ENCODE results near the gene PRR36. TPM values are rescaled to one million over a fixed set of nuclear protein-coding genes. Genes with fewer than 3 reads are reported as not detected.
A peak's percentile ranks its signal among the peaks of the same experiment; 100 is the strongest.

Gene PRR36
- total RNA-seq, 1 donor from 2014 or later, result 0.07 TPM

GRCh38 chr19:7913652-7914051 lies 39.5 kb upstream of the PRR36 start:
- TF ChIP-seq, protein P1, sequence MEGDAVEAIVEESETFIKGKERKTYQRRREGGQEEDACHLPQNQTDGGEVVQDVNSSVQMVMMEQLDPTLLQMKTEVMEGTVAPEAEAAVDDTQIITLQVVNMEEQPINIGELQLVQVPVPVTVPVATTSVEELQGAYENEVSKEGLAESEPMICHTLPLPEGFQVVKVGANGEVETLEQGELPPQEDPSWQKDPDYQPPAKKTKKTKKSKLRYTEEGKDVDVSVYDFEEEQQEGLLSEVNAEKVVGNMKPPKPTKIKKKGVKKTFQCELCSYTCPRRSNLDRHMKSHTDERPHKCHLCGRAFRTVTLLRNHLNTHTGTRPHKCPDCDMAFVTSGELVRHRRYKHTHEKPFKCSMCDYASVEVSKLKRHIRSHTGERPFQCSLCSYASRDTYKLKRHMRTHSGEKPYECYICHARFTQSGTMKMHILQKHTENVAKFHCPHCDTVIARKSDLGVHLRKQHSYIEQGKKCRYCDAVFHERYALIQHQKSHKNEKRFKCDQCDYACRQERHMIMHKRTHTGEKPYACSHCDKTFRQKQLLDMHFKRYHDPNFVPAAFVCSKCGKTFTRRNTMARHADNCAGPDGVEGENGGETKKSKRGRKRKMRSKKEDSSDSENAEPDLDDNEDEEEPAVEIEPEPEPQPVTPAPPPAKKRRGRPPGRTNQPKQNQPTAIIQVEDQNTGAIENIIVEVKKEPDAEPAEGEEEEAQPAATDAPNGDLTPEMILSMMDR (IDR thresholded peaks at IDR 0.05), result no peak
- TF ChIP-seq EZH2 (IDR thresholded peaks at IDR 0.05), result no peak
- TF ChIP-seq EZH2phosphoT487 (IDR thresholded peaks at IDR 0.05), result no peak
- no peak overlapping the region for H3K9ac ChIP-seq
- no peak for DNase-seq (ENCODE audit: low spot score)
- no peaks in the 10 kb centered on the region for H3K36me3 ChIP-seq
- no peaks in the 10 kb centered on the region for H3K9me3 Mint-ChIP-seq
- peaks cover 31% of the 10 kb centered on the region for H4K20me1 ChIP-seq (ENCODE audit: low read depth)
- H3K27ac ChIP-seq, result no peak overlapping the region
- no peak overlapping the region for H3K27ac Mint-ChIP-seq
- no peaks in the 10 kb centered on the region for H3K79me2 ChIP-seq (ENCODE audit: low read depth)
- no peak overlapping the region for H2AFZ ChIP-seq (replicated peaks)
- peaks cover 32% of the 10 kb centered on the region for H3K27me3 Mint-ChIP-seq (ENCODE audit: insufficient read depth, low read depth)
- peaks cover 20% of the 10 kb centered on the region for H3F3A ChIP-seq (ENCODE audit: low read depth)
- no peak overlapping the region for H3K4me3 ChIP-seq
- H3K36me3 Mint-ChIP-seq, result peaks cover 12% of the 10 kb centered on the region
- H3K4me1 ChIP-seq, result peaks cover 7% of the 10 kb centered on the region
- H3K4me3 Mint-ChIP-seq, result peak overlapping the region; percentile 71
- peaks cover 53% of the 10 kb centered on the region for H3K27me3 ChIP-seq
- H3K9me3 ChIP-seq (ENCODE audit: low read depth), result no peaks in the 10 kb centered on the region
- H3K4me1 Mint-ChIP-seq, result peaks cover 11% of the 10 kb centered on the region
- H3K4me2 ChIP-seq, result no peak overlapping the region

GRCh38 chr19:7912697-7913564 lies 38.7 kb upstream of the PRR36 start:
- H3F3A ChIP-seq (ENCODE audit: low read depth), result peaks cover 20% of the 10 kb centered on the region
- H3K9me3 ChIP-seq (ENCODE audit: low read depth), result no peaks in the 10 kb centered on the region
- peaks cover 1% of the 10 kb centered on the region for H3K79me2 ChIP-seq (ENCODE audit: low read depth)
- H3K9me3 Mint-ChIP-seq, result no peaks in the 10 kb centered on the region
- peaks cover 26% of the 10 kb centered on the region for H3K27me3 Mint-ChIP-seq (ENCODE audit: insufficient read depth, low read depth)
- H3K27me3 ChIP-seq, result peaks cover 45% of the 10 kb centered on the region
- DNase-seq (ENCODE audit: low spot score), result no peak
- H3K27ac ChIP-seq, result no peak overlapping the region
- H3K4me2 ChIP-seq, result no peak overlapping the region
- H3K4me1 ChIP-seq, result peaks cover 7% of the 10 kb centered on the region
- H4K20me1 ChIP-seq (ENCODE audit: low read depth), result peaks cover 34% of the 10 kb centered on the region
- no peak overlapping the region for H3K27ac Mint-ChIP-seq
- no peak overlapping the region for H2AFZ ChIP-seq (replicated peaks)
- no peak overlapping the region for H3K4me3 ChIP-seq
- no peak overlapping the region for H3K4me3 Mint-ChIP-seq
- H3K9ac ChIP-seq, result no peak overlapping the region
- no peak for TF ChIP-seq EZH2 (IDR thresholded peaks at IDR 0.05)
- TF ChIP-seq EZH2phosphoT487 (IDR thresholded peaks at IDR 0.05), result no peak
- TF ChIP-seq, protein P1 (IDR thresholded peaks at IDR 0.05), result no peak
- H3K36me3 Mint-ChIP-seq, result peaks cover 12% of the 10 kb centered on the region
- peaks cover 7% of the 10 kb centered on the region for H3K4me1 Mint-ChIP-seq
- no peaks in the 10 kb centered on the region for H3K36me3 ChIP-seq

DNA sequence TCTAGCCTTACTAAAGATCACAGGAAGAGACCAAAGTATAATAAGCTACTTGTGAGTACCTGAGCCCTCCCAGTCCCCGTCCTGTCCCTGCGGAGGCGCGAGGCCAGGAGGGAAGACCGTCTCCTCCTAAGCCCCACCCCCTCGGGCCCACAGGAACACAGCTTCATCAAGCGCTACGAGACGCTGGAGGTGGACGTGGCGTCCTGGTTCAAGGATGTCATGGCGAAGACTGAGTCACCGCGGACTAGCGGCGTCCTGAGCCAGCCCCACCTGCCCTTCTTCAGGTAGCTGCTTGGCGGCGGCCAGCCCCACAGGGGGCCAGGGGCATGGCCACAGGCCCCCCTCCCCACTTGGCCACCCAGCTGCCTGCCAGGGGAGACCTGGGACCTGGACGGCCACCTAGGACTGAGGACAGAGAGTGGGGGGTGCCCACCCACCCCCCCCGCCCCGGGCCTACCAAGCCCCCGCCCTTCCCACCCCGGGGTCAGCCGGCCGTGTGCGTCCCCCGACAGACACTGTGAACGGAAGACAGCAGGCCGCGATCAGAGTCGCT lies 38.0 kb upstream of the PRR36 start:
- H3K36me3 Mint-ChIP-seq, result peaks cover 12% of the 10 kb centered on the region
- no peak overlapping the region for H2AFZ ChIP-seq (replicated peaks)
- H3F3A ChIP-seq (ENCODE audit: low read depth), result peaks cover 15% of the 10 kb centered on the region
- no peak overlapping the region for H3K9ac ChIP-seq
- H3K9me3 ChIP-seq (ENCODE audit: low read depth), result no peaks in the 10 kb centered on the region
- H3K27ac ChIP-seq, result no peak overlapping the region
- no peaks in the 10 kb centered on the region for H3K9me3 Mint-ChIP-seq
- no peak overlapping the region for H3K27ac Mint-ChIP-seq
- H3K4me3 Mint-ChIP-seq, result no peak overlapping the region
- H3K27me3 Mint-ChIP-seq (ENCODE audit: insufficient read depth, low read depth), result peaks cover 24% of the 10 kb centered on the region
- no peaks in the 10 kb centered on the region for H3K36me3 ChIP-seq
- peaks cover 7% of the 10 kb centered on the region for H3K4me1 ChIP-seq
- no peak for DNase-seq (ENCODE audit: low spot score)
- TF ChIP-seq EZH2phosphoT487 (IDR thresholded peaks at IDR 0.05), result no peak
- TF ChIP-seq, protein P1 (IDR thresholded peaks at IDR 0.05), result no peak
- TF ChIP-seq EZH2 (IDR thresholded peaks at IDR 0.05), result no peak
- peaks cover 41% of the 10 kb centered on the region for H4K20me1 ChIP-seq (ENCODE audit: low read depth)
- H3K4me2 ChIP-seq, result no peak overlapping the region
- peaks cover 38% of the 10 kb centered on the region for H3K27me3 ChIP-seq
- H3K4me3 ChIP-seq, result no peak overlapping the region
- H3K4me1 Mint-ChIP-seq, result peaks cover 6% of the 10 kb centered on the region
- H3K79me2 ChIP-seq (ENCODE audit: low read depth), result peaks cover 7% of the 10 kb centered on the region

All from neural progenitor cell (in vitro differentiated cells).